Suppressor macrophage treated with lipopolysaccharide for 1 hour (primary cell): ENCODE measurements around the gene ALCAM.
A peak's percentile ranks its signal among the peaks of the same experiment; 100 is the strongest.

Source experiments
- DNase-seq, 3 donors: peaks; one replicate each; pipeline ENCODE4 v3.0.0-alpha.2; 2020 to 2022

The ALCAM gene

GRCh38 chr3:105366326-105367062, at the start of gene ALCAM:
TSS of gene ALCAM (plus strand) at chr3:105366909.
- DNase-seq = peak; percentile 98

- DNase-seq = peak; percentile 25 to 55 (median 43)
These were observed 48.9 kb upstream of the ALCAM start for GRCh38 chr3:105317841-105318240.

- DNase-seq = peak; percentile 27 to 63 (median 49)
These were observed 44.0 kb upstream of the ALCAM start for GRCh38 chr3:105322570-105323273.

DNA sequence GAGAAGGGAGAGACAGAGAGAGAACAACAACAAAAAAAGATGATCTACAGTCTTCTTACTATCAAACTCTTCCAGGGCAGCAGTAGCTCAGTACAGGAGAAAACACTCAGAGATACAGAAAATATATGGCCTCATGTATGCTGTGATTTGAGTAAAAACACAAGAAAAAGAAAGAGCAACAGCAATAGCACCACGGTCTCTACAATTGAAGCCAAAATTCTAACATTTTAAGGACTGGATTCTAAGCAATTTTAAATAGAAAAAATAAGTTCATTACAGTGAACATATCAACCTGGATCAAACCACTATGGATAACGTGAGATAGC, 43.5 kb upstream of the ALCAM start:
- DNase-seq = no peak

DNA sequence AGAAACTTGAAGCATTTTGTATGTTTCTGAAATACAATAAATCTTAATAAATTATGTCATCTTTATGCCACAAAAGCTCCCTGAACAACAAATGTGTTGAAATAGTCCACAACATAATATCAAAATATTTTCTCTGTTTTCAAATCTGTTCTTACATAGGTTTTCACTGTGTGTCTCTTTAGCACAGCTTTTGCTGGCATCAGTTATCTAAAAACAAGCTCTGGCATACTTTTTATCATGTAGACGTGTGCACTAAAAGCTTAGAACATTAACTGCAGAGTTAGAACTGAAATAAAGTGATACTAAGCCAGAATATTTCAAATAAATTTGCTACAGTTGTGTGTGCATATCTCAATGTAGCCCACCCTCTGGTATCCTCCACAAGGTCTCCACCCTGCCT, 41.8 kb upstream of the ALCAM start:
- DNase-seq = no peak

DNA sequence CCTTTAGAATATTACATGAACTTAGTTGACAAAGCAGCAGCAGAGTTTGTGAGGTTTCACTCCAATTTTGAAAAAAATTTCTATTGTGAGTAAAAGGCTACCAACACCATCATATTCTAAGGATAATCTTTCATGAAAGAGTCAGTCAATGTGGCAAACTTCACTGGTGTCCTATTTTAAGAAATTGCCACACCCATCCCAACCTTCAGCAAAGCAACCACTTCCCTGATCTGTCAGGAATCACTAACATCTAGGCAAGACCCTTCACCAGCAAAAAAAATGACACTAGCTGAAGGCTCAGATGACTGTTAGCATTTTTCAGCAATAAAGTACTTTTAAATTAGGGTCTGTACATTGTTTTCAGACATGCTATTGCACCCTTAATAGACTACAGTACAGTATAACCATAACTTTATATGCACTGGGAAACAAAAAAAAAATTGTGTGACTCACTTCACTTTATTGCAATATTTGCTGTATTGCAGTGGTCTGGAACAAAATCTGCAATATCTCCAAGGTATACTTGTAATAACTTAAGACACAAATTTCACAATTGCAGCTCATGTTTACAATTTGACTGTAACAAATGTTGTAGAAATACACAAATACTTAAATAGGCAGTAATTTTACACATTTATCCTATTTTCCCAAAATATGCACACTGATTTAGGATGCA, 38.9 kb upstream of the ALCAM start:
- peak; percentile 35 to 63 (median 57) for DNase-seq

DNA sequence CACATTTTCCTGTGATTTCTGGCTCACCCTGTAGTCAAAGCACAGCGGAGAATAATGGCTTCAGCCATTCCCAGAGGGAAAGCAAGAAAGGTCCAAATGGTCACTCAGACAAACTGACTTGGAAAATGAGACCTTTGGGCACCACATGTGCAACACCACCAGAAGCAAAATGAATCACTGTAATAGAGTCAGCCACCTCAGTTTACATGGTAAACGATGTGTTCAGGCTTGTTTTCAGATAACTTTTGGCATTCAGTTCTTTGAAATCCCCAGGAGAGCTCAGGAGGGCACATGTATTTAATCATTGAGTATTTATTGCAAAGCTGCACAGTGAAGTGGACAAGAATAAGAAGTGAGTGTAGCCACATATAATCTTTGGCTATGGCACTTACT, 38.4 kb upstream of the ALCAM start:
- no peak for DNase-seq

- DNase-seq = no peak
These were observed 33.7 kb upstream of the ALCAM start for GRCh38 chr3:105332961-105333360.

DNA sequence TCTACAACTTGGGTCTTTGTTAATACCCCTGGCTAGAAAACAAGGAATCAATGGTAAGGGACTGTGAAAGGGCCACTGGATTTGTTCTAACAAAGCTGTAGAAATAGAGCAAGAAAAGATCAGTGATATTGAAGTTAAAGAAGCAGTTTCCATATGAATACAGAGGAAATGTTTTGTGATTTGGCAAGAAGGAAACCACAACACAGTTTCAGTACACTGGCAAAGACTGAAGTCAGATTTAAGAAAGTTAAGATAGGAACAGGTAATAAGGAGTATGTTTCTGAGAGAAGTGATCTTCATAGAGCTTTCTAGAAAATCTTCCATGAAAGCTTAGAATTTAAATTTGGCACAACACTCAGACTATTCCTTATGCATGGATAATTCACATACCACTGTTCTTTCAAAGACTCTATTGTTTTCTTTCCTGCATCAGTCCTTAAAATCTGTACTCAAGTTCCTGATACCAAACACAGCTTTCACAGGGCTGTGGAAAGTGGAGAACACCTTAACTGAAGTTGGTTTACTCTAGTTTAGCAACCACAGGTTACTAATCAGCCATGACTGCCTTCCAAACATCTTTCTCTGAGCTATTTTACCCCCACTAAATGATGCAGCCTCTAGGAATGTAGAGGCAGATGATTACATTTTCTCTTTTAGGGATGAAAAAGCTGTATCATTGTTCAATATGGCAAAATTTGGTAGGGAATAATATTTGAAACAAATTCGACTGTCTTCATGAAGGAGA, 32.4 kb upstream of the ALCAM start:
- DNase-seq = no peak

GRCh38 chr3:105339946-105340345, 26.8 kb upstream of the ALCAM start:
- DNase-seq = peak in 1 of 3 donors; percentile 46

- no peak for DNase-seq
These were observed 22.7 kb upstream of the ALCAM start for GRCh38 chr3:105343991-105344390.

- DNase-seq = peak in 2 of 3 donors; percentile 45 to 49
These were observed 21.6 kb upstream of the ALCAM start for GRCh38 chr3:105345156-105345555.

DNA sequence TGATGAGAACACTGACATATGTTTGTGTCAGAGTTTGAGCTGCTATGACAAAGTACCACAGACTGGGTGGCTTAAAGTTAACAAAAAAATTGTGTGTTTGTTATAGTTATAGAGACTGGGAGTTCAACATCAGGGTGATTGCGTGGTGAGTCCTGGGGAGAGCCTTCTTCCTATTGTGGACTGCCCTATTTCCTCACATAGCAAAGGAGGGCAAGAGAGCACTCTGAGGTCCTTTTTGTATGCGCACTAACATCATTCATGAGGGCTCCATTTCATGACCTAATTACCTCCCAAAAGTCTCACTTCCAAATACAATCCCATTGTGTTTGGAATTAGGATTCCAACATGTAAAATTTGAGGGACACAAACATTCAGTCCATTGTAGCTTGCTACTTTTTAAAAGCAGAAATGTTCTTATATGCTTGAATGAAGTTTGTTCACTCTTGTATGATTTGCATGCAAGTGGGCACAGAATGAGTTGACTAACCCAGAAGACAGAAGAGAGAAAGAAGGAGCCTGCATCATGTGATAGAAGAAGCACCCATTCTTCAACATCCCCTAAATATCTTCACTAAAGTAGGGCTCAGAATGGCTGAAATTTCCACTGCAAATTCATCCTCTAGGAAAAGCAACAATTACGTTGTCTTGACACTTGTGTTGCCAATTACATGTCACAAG, 18.9 kb upstream of the ALCAM start:
- no peak for DNase-seq

GRCh38 chr3:105348307-105348706, 18.4 kb upstream of the ALCAM start:
- DNase-seq = peak in 2 of 3 donors; percentile 46 to 48

GRCh38 chr3:105349684-105350387, 16.9 kb upstream of the ALCAM start:
- DNase-seq = no peak

DNA sequence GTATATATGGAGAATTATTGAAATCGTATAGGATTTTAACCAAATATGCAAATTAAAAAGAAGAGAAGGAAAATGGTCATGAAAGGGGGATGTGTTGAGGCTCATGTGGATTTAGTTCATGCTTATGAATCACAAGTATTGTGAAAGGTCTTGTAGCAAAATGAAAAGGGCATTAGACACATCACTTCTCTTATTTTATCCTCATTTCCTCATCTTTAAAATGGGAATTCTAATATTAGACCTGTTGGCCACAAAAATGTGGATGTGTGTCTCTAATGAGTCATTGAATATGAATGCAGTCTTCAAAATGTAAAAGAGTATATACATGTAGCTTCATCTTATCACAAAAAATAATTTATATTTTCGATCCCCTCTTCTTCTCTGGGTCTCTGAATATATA, 14.9 kb upstream of the ALCAM start:
- DNase-seq = peak; percentile 71 to 96 (median 96)

DNA sequence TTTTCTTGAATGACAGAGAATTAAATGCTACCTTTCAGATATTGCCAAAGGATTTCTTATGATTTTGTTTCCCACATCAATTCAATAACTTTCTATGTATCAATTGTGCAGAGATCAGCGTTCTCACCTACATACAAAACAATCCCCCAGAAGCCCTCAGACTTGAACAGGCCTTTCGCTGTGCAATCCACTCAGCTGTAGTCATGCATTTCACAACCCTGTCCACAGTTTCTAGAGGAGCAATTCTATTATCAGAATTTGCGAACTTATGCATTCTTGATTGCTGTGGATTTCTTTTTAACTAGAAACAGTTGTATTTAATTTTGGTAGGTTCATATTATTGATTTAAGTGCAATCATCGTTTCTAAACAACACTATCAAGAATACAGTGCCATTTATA, 13.7 kb upstream of the ALCAM start:
- DNase-seq = peak; percentile 50 to 74 (median 63)

DNA sequence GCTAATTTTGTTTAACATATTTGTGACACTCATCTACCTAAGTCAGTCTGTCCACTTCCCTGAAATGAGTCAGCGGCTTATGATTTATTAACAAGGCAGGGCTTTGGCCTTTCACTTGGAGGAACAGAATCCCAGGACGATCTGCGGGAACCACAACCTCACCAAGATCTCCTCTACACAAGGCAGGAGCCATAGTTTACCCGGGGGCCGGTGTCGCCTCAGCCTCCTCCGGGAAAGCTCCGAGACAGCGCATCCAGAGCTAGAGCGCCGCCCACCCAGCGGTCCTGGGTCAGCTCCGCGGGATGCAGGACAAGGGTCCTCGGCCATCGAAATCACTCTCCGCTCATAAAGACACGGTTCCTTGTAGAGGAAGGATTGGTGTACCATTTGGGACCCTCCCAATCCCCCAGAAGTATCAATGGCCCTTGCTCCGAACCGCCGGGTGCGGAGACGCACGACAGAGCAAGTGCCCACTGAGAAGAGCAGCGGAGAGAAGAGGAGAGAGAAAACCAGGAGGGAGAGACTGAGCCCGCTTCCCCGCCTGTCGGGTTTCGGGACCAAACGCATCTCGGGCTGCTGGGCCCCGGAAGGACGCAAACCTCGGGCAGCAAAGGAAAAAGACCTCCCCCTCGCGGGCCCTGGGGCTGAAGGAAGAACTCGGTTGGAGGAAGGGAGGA, 13.1 kb upstream of the ALCAM start:
- peak; percentile 83 to 92 (median 90) for DNase-seq

DNA sequence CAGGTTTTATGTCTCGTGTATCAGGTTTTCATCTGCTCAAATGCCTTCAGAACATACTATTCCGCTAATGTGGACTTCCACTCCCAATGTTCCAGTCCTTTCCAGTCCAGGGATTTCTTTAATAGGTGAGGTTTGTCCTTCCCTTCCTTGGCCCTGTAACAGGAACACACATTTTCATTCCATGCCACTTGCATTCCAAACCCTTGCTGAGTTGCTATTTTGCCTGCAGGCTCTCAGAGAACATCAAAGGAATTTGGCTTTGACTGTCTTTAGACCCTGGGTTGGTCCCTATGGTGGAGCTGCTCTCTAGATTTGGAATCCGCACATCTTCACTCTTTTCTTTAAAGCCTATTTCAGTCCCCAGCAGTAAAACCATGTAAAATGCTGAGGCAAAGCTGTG, 12.3 kb upstream of the ALCAM start:
- peak in 1 of 3 donors; percentile 18 for DNase-seq

- peak; percentile 68 to 81 (median 74) for DNase-seq
These were observed 11.2 kb upstream of the ALCAM start for GRCh38 chr3:105355408-105356061.

DNA sequence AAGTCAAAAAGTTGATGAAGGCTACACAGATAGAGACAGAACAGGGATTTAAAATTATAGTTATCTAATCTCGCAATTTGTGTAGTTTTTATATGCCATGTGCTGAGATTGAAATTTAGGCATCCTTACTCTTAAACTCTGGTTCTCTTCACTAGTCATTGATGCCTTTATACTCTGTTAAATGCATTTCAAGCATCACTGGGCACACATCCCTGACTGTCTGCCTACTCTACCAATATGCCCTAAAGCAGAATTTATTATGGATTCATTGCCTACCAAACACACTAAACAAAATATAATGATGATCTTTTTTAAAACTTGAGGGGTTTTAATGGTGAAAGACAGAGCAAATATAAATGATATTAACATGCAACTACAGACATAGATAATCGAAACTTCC, 10.3 kb upstream of the ALCAM start:
- no peak for DNase-seq
